Mesenteric fat pad (tissue), 1 donor: ENCODE measurements around the gene RNU1-3. TPM values are rescaled to one million over a fixed set of nuclear protein-coding genes. Genes with fewer than 3 reads are reported as not detected.
"Not testable (repeated sequence)": the region's sequence is repeated elsewhere in the genome, so short reads cannot be mapped to it uniquely, and the experiment has no call there.

Experiments used
- DNase-seq: peaks from one replicate; pipeline ENCODE4 v3.0.0-alpha.2; 2020; ENCODE audit warnings: low spot score
- total RNA-seq: library from RNA; stranded (reverse); fragmentation: NEBNext Ultra II Directional; extraction: Animal tissue kit (Norgen Biotek cat#: 25700); gene quantifications from one replicate; pipeline ENCODE4 v1.2.1, GENCODE V29; 2021
- donor health status: DM: yes; HTN: yes; CAD: no.

The RNU1-3 gene
- total RNA-seq, 1 donor from 2014 or later = 6,165 TPM

DNA sequence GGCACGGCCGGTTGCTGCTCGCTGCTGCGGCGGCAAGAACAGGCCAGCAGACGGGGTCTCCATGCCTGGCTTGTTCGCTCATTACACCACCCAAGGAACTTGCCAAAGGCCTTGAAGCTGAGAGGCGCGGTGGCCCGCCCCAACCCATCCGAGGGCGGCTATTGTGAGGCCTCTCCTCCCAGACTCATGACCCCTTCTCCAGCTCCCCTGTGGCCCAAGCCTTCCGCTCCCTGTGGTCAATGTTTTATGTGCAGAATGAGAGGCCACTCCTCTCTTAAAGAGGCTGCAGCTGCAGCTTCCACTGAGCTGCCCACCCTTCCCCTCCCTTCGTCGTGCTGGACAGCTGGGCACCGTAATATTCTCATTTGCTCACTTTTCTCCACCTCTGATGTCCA is 27.6 kb upstream of the RNU1-3 start:
- DNase-seq = not testable (repeated sequence)

- DNase-seq = not testable (repeated sequence)
These were observed 26.9 kb upstream of the RNU1-3 start for GRCh38 chr1:16693449-16694307.

- DNase-seq = not testable (repeated sequence)
These were observed 26.1 kb upstream of the RNU1-3 start for GRCh38 chr1:16692717-16693448.

DNA sequence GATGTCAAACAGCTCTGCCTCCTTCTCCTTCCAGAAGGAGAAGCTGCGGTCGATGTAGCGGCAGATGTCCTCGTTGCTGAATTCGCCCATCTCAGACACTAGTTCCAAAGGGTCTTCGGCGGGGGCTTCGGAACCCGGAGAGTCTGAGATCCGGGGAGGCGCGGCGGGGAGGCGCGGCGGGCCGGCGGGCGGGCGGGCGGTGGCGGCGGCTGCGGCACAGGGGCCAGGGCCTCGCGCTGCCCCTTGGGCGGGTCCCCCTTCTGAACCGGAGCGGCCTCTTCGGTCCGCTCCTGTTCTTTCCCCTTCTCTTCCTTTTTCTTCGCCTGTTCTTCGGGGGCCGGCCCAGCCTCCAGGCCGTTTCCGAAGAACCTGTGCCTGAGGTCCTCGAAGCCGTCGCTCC is 25.5 kb upstream of the RNU1-3 start:
- DNase-seq = not testable (repeated sequence)

DNA sequence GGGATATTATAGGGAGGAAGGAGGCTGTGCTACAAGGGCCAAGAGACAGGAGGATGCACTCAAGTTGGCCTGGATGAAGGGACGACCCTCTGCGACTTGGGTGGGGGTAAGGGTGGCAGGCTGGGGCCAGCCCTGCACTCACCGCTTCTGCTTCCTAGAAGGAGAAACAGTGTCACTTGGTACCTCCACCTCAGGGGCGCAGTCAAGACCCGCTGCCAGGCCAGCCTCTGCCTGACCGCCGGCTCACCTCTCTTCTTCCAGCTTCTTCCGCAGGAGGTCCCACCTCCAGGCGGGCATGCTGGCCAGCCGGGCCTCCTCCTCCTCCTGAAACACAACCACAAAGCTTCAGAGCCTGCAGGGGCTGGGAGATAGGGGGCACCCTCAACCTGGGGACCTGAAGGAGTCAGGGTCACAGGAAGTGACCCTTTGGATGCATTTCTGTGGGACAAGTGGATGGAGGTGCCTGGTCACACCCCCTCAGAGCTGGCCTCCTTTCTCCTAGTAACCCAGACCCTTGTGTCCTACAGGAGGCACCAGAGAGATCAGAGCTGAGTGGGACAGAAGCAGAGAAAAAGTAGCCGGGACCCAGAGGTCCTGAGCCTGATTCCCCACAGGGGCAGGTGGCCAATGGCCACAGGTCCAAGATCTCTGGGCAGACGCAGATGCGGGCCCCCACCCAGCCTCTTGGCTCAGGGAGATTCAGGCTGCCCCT is 24.4 kb upstream of the RNU1-3 start:
- DNase-seq = not testable (repeated sequence)

DNA sequence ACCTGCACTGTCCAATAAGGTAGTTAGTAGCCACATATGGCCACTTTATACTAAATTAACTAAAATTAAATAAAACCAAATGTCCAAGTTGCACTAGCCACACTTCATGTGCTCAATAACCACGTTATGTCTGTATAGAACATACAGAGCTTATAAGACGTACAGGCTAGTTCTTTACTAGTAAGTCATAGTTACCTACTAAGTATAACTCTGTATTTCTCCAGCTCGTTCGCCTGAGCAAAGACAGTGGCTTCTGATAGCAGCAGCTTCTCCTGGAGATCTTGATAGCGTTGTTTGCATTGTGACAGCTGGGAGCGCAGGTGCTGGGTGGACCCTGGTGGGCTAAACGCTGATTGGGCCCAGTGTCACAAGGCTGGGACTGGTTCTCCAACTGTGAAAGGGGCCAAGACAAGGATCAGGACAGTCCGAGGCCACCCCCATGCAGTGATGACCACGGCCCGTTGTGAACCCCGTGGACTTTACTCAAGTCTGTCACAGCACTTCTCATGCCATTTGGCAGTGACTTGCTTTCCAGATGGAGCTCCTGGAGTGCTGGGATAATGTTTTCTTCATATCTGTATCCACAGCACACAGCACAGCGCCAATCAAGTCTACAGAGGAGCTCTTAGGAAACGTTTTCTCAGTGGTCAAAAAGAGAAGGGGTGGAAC is 20.5 kb upstream of the RNU1-3 start:
- DNase-seq = not testable (repeated sequence)

GRCh38 chr1:16685445-16686371 is 19.0 kb upstream of the RNU1-3 start:
- not testable (repeated sequence) for DNase-seq

GRCh38 chr1:16684738-16685337 is 18.1 kb upstream of the RNU1-3 start:
- DNase-seq = not testable (repeated sequence)

DNA sequence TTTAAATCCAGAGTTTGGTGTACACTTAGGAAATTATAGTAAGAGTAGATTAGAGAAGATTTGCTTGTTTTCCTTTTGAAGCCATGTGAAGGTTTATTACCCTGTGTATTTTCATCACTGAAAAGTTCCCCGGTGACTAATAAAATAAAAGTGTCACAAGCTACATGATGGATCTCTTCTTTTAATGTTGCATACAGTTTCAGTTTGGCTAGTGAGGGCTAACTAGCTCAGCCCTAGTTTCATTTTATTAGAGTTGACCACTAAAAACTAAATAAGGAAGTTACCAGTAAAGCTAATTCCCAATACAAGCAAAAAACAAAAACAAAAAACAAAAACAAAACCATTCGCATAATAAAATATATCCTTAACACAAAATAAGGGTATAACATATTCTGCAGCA is 17.4 kb upstream of the RNU1-3 start:
- DNase-seq = not testable (repeated sequence)

- not testable (repeated sequence) for DNase-seq
These were observed 16.1 kb upstream of the RNU1-3 start for GRCh38 chr1:16682803-16683202.

- not testable (repeated sequence) for DNase-seq
These were observed 13.6 kb upstream of the RNU1-3 start for GRCh38 chr1:16680366-16680765.

- no peak for DNase-seq
These were observed 11.0 kb upstream of the RNU1-3 start for GRCh38 chr1:16677552-16678431.

- DNase-seq = not testable (repeated sequence)
These were observed 10.1 kb upstream of the RNU1-3 start for GRCh38 chr1:16676661-16677523.

DNA sequence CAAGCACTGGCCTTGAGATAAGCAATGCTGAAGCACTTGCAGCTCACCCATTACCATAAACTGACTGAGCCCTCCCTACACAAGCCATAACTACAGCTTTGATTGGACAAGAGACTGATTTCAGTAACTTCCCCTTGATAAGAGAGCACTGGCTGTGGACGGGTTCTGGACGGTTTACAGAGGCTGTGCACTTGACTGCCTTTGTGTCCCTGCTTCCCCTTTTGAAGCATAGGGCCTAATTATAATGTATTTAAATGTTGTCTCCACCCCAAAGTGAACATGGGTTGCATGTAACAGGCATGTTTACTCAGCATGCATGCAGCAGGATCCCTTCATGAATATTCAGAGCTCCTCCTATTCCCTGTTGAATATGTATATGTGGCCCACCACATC is 8.4 kb upstream of the RNU1-3 start:
- not testable (repeated sequence) for DNase-seq

DNA sequence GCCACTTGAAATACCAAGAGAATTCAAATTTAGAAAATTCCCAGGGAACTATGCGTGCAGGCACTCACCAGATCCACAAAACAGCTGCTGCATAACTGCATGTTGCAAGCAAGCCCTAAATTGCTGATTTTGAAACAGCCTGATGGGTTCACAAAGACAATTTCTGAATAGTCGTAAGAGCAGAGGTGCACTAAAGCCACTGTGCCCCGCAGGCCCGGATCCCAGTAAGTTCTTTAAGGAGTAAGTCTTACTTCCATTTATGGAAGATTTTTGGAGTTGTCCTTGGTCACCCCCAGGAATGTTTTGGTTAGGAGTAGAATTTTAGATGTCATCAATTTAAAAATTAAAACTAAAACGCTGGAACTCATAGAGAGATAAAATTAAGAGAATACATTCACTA is 7.2 kb upstream of the RNU1-3 start:
- not testable (repeated sequence) for DNase-seq

DNA sequence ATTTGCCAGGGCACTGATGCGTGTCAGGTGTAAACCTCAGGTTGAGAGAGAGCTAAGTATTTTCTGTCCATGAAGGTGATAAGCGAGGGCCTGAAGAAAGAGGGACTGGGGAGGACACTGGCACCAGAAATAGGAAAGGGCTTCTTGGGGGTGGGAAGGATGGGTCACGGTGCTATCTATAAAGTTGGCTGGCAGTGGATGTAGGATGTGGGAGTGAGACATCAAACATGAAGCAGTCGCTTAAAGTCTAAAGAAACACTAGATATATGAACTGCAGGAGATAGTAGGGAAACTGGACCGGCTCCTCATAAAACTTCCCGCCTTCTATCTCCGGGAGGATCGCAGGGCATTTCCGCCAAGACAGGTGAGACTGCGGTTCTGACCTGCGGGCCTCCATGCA is 912 bp downstream of the RNU1-3 start:
- not testable (repeated sequence) for DNase-seq

DNA sequence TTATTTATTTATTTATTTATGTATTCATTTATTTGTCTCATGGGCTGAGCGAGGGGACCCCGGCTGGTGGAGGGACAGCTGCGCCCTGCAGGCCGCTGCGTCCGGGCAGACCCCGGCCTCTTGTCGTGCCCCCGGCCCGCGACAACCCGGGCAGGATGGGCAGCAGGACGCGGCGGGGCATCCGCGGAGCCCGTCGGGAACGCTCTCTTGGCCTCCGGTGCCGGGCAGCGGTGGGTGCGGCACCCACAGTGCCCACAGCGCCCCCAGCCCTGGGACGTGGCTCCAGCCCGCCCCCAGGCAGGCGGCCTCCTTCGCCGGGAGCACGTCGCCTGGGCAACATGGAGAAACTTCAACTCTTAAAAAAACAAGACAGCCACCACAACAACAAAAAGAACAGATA is 8.5 kb downstream of the RNU1-3 start:
- not testable (repeated sequence) for DNase-seq
